Measurements from ENCODE around the gene WNT4. TPM values are rescaled to one million over a fixed set of nuclear protein-coding genes. Genes with fewer than 3 reads are reported as not detected.
A peak's percentile ranks its signal among the peaks of the same experiment; 100 is the strongest.

Gene WNT4
- total and polyA plus RNA-seq, 10 donors, result 0.07 to 0.47 (median 0.16) TPM; not detected in 1

GRCh38 chr1:22090867-22091266, 52.0 kb downstream of the WNT4 start:
- 58 to 90% (median 74%) methylated on average over 3 of the region's 3 CpGs for WGBS, 5 donors
- no peak for DNase-seq
- Histone ChIP-seq H3K9me3 (no peaks in the 10 kb centered on the region), H3K4me3 (no peak overlapping the region), H3K27ac (peak overlapping the region in 3 of 8 donors; percentile 52 to 67 (median 58)), H3K4me1 (peaks cover 38 to 95% (median 68%) of the 10 kb centered on the region in 6 donors), H3K27me3 (replicated peaks in 1 of 7) (no peaks in the 10 kb centered on the region), H3K36me3 (peaks cover 0 to 94% (median 49%) of the 10 kb centered on the region in 6 donors)
- intact Hi-C loops (cut with DNase I; ENCODE audit: low total_unique reads), result no loop called here
- TF ChIP-seq POLR2AphosphoS5 (IDR thresholded peaks at IDR 0.05) (peak in 1 of 3 donors; percentile 40), CTCF (IDR thresholded peaks at IDR 0.05 in 8 of 11, conservative IDR thresholded peaks at IDR 0.05 in 3 of 11) (no peak), POLR2A (IDR thresholded peaks at IDR 0.05) (no peak)

GRCh38 chr1:22089787-22090186, 53.1 kb downstream of the WNT4 start:
- peaks cover 0 to 94% (median 45%) of the 10 kb centered on the region in 6 donors for H3K36me3 ChIP-seq
- H3K4me1 ChIP-seq, result peaks cover 38 to 95% (median 72%) of the 10 kb centered on the region in 6 donors
- H3K9me3 ChIP-seq, result no peaks in the 10 kb centered on the region
- H3K27ac ChIP-seq, result peak overlapping the region in 6 of 8 donors; percentile 15 to 67 (median 48)
- DNase-seq, result no peak
- H3K4me3 ChIP-seq, result peak overlapping the region in 2 of 8 donors; percentile 2 to 37
- intact Hi-C loops (cut with DNase I; ENCODE audit: low total_unique reads), result no loop called here
- 1 to 8% (median 2%) methylated on average over 6 of the region's 6 CpGs for WGBS, 5 donors
- H3K27me3 ChIP-seq (replicated peaks in 1 of 7), result no peaks in the 10 kb centered on the region
- TF ChIP-seq POLR2A (IDR thresholded peaks at IDR 0.05) (no peak), CTCF (IDR thresholded peaks at IDR 0.05 in 8 of 11, conservative IDR thresholded peaks at IDR 0.05 in 3 of 11) (no peak), POLR2AphosphoS5 (IDR thresholded peaks at IDR 0.05) (peak in 1 of 3 donors; percentile 14)

DNA sequence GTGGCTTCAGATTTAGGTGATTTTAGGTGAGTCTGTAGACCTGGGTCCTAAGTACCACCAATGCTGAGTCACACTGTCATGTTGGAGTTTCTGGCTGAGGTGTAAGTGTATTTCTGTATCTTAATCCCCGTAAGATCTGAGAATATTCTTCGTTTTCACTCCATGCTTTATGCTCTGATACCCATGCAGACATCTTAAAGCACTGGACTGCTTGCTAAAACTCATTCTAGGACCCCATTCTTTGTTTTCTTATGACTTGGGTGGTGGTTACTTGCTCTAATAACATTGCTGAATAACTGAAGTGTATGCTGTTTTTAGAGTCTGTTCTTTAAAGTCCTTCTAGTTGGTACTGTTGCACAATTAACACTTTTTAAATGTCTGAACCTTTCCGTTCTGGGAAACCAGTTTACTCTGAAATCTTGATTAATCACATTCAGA, 53.7 kb downstream of the WNT4 start:
- Histone ChIP-seq H3K4me3 (peak overlapping the region in 1 of 8 donors; percentile 37), H3K27ac (peak overlapping the region in 5 of 8 donors; percentile 40 to 67 (median 52)), H3K4me1 (peaks cover 38 to 99% (median 75%) of the 10 kb centered on the region in 6 donors), H3K9me3 (no peaks in the 10 kb centered on the region), H3K36me3 (peaks cover 0 to 94% (median 42%) of the 10 kb centered on the region in 6 donors), H3K27me3 (replicated peaks in 1 of 7) (no peaks in the 10 kb centered on the region)
- 29 to 44% (median 38%) methylated on average over 3 of the region's 3 CpGs for WGBS, 5 donors
- TF ChIP-seq POLR2A (IDR thresholded peaks at IDR 0.05) (no peak), POLR2AphosphoS5 (IDR thresholded peaks at IDR 0.05) (no peak)
- intact Hi-C loops (cut with DNase I; ENCODE audit: low total_unique reads), result no loop called here
- no peak for DNase-seq

GRCh38 chr1:22088331-22088730, 54.6 kb downstream of the WNT4 start:
- H3K9me3 ChIP-seq, result no peaks in the 10 kb centered on the region
- no peaks in the 10 kb centered on the region for H3K27me3 ChIP-seq (replicated peaks in 1 of 7)
- no peak for TF ChIP-seq POLR2AphosphoS5 (IDR thresholded peaks at IDR 0.05)
- no peak for TF ChIP-seq POLR2A (IDR thresholded peaks at IDR 0.05)
- TF ChIP-seq CTCF (IDR thresholded peaks at IDR 0.05 in 8 of 11, conservative IDR thresholded peaks at IDR 0.05 in 3 of 11), result no peak
- WGBS, 5 donors, result 31 to 44% (median 38%) methylated on average over 2 of the region's 2 CpGs
- H3K27ac ChIP-seq, result peak overlapping the region in 6 of 8 donors; percentile 4 to 67 (median 32)
- peaks cover 36 to 100% (median 77%) of the 10 kb centered on the region in 6 donors for H3K4me1 ChIP-seq
- H3K36me3 ChIP-seq, result peaks cover 0 to 94% (median 39%) of the 10 kb centered on the region in 6 donors
- H3K4me3 ChIP-seq, result no peak overlapping the region
- intact Hi-C loops (cut with DNase I; ENCODE audit: low total_unique reads), result no loop called here
- DNase-seq, result no peak
